Esophagus squamous epithelium (tissue), 4 donors: Measurements from ENCODE around the gene GMDS.

Experiments
- CTCF ChIP-seq, 6 experiments: fragments of 450-650 bp in 4 of 6; fragments of 200-600 bp in 2 of 6; sonication (generic) in 2 of 6; IDR thresholded peaks; one replicate each; pipeline ENCODE4 v1.5.1; 2016 to 2019; ENCODE audit warnings: antibody characterized with exemption in 6 of 6, mild to moderate bottlenecking in 4 of 6, moderate library complexity in 4 of 6
- POLR2A ChIP-seq, 4 donors: fragments of 450-650 bp; IDR thresholded peaks; one replicate each; pipeline ENCODE4 v1.6.1; 2017; ENCODE audit warnings: antibody characterized with exemption in 4 of 4, mild to moderate bottlenecking in 4 of 4, moderate library complexity in 3 of 4

- TF ChIP-seq POLR2A (IDR thresholded peaks at IDR 0.05) (no peak), CTCF (IDR thresholded peaks at IDR 0.05) (no peak)
Measured at GRCh38 chr6:1786455-1787453, 458.7 kb downstream of the GMDS start.
